Left renal pelvis (tissue), 4 donors: ENCODE measurements around the gene RTP5. TPM values are rescaled to one million over a fixed set of nuclear protein-coding genes. Genes with fewer than 3 reads are reported as not detected.
"Not testable (repeated sequence)": the region's sequence is repeated elsewhere in the genome, so short reads cannot be mapped to it uniquely, and the experiment has no call there.

Experiments used
- DNase-seq, 4 donors: peaks; one replicate each; pipeline ENCODE4 v3.0.0-alpha.2; 2013; ENCODE audit warnings: low read depth in 4 of 4, low spot score in 3 of 4
- polyA plus RNA-seq, 4 donors: library from polyadenylated mRNA; unstranded; fragments of 120-200 nt; gene quantifications; one replicate each; pipeline ENCODE4 v1.2.1, GENCODE V29; 2013; ENCODE audit not compliant: insufficient read length in 4 of 4

The RTP5 gene
- polyA plus RNA-seq, 4 donors: not detected

DNA sequence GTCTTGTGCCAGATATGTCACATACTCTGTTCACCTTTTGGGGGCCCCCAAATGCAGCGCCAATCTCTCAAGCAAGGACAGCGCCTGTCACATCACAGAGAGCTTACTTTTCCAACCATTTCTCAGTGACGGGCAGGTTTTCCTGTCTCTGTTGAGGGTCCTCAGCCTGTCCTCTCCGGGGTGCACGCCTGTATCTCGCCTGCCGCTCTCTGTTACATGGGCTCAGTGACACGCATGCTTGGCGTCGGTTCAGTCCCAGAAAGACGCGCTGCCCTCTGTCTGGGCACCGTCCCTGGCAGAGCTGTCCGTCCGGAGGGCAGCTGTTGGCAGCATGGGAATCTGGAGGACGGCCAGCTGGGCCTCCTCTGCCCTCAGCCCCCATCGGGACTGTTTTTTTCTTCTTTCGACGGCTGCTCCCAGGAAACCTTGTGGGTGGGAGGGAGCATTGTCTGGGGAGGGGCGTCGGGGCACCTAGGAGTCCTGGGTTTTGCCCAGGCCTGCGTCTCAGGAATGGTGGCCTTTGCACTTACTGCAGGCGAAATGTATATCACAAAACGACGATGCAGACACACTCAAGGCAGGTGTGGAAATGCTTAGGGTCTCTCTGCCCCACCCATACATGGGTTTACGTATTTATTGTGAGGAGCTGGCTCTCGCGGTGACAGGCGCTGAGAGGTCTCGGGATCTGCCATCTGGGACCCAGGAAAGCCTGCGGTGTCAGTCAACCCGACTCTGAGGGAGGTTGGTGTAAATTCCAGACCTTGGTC is 30.9 kb downstream of the RTP5 start:
- DNase-seq: no peak

DNA sequence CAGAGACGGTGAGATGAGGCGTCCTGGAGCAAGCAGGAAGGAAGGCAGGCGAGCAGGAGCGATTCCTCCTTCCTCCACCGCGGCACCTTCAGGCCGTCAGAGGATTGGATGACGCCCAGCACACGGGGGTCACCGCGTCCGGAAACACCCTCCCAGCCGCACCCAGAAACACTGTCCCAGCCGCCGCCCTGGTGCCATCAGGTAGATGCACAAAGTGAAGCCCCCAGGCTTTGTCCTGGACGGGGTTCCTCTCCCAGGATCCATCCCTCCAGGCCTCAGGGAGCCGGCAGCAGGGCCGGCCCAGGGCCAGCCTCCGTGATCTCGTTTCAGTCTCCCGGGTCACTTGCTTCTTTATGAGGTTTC is 31.5 kb downstream of the RTP5 start:
- no peak for DNase-seq

DNA sequence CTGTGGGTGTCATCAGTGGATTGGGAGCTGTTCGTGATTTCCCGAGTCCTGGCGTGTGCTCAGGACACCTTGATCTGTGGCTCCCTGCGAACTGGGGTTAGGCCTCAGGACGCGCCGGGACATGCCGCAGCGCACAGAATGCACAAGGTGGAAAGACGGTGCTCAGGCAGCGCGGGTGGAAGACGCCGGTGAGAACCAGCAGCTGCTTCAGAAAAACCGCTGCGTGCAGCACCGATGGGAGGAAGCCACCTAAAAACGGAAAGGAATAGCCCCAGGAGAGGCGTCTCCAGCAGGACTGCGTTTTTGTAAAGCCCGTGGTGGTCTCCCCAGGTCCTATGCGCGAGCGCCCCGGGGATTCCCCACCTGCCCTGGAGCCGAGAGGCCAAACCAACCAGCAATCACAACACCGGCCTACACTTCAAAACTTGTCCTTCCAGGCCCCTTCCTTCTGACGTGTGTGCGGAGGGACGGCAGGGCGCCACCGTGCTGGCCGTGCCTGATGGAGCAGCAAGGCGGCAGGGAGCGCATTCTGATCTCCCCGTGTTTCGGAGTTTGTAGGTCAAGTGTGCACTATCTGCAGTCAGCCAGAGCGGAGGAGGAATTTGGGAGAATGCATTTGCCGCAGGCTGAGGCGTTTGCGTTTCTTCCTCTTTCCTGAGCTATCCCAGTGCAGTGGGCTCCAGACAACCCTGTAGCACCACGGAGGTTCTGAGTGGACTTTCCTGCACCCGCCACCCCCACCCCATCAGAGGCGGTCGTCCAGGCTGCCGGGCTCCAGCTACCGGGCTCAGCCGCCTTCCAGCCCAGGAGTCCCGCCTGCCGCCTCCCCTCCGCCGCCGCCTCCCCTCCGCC is 32.2 kb downstream of the RTP5 start:
- DNase-seq: peak in 1 of 4 donors; percentile 45

DNA sequence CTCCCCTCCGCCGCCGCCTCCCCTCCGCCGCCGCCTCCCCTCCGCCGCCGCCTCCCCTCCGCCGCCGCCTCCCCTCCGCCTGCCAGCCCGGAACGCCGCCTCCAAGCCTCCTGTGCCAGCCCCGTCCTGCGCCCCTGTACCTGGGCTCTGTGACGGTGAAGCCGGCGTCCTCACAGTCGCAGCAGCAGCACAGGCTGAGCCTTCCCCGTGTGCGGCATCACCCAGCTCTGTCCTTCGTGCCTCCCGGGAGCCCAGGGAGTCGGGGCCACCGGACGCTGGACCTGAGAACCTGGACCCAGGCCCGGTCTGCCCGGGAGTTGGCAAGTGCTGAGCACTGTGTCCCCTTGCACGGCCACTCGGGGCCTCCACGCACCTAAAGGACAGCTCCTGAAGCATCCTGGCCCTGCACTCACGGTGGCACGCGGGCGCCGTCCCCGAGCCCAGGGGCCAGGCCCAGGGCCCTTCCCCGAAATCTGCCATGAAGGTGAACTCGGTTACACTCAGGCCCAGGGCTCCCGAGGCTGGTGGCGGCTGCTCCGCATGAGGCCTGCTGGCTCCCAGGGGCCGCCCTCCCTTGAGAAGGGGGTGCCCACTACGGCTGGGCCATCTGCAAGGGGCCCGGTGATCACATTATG is 32.9 kb downstream of the RTP5 start:
- no peak for DNase-seq

DNA sequence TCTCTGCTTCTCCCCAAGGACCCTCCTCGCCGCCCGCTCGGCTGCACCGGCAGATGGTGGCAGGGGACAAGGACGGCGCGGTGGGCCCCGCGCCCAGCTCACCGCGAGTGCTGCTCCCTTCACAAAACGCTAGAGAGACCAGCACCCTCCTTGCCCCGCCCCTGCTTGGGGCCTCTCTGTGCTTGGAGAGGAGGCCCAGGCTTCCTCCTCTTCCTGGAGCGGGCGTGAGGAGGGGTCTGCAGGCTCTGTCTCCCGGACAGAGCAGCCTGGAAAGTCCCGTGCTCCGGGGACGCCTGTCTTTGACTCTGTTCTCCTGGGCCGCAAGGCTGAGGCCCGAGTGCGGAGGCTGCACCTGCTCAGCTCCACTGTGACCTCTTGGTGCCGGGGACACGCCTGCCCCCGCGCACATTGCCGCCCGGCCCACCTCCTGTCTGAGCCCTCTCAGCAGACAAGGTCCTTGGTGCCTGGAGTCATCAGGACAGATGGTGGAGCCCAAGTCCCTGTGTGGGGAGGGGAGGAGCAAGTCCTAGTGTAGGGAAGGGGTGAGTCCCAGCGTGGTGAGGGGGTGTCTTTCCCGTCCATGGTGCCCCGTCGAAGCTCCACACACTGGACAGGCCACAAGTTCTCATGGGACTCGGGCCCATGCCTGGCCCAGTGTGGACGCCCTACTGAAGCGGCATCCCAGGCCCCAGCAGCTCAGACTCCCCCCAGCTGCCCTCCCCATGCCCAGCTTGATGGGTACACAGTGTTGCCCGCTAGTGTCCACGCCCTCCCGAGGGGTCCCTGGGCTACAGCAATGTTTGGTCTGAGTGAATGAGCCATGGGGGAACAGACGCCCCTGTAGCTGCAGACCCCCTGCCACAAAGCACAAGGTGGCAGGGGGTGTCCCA is 33.8 kb downstream of the RTP5 start:
- no peak for DNase-seq

DNA sequence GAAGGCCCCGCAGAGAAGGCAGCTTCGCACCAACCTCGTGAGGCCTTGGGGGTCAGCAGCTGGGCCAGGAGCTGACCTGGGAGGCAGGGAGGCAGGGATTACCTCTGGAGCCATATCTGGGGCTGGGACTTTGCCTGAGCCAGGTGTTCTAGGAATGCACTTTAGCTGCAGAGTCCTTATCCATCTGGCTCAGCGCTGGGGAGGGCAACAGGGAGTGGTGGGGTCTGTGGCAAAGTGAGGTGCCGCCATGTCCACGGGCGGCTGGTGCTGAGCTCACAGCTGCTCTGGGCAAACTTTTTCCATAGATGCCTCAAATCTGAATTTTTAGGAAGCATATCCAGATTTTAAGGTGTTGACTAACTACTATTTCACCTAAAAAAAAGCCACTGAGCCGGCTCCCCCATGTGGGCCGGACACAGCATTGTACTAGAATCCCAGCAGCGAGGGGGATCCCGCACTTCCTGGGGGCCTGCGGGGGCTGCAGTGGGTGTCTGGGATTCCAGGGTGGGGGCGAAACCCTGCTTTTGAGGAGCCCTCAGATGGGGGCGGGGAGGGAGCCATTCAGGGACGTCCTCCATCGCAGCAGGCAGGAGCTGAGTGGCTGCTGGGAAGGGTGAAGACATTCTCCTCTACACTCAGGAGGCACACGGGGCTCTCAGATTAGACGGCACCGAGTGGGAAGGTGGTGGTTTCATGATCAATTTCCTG is 34.6 kb downstream of the RTP5 start:
- no peak for DNase-seq

DNA sequence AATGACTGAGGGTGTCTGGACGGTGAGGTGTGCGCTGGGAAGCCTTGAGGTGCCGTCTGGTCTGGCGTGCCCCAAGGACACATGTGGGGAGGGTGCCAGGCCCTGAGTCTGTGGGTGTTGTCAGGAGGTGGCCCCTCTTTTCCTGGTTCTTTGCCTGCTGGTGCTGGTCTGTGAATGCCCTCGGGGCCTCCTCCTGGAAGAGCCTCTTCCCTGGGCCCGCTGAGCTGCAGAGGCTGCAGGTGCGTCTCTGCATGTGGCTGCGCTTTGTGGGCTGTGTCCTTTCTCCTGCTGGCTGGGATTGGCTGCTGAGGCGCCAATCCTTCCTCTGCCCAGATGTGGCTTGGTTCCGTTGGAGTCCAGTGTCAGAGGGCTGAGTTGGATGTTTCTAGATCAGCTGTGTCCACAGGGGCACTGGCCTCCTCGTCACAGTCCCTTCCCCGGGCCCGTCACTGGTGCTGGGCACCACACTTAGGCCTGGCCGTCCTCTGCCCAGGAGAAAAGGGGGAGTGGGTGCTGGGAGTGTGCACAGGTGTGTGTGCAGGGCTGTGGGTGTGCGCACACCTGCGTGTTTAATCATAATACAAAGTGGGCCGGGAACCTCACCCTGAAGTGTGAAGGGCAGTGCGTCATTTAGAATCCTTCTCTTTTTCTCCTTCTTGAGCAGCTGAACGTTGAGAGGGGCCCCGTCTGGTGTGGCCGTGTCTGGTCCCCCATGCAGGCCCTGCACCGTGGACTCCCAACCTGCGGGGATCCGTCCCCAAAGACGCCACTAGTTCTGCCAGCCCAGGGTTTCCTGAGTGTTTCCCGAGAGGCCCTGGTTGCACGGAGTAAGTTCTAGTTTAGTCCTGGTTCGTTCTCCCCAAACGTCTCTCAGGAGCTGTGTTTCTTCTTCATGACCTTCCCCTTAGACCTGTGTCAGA is 35.5 kb downstream of the RTP5 start:
- DNase-seq: no peak

DNA sequence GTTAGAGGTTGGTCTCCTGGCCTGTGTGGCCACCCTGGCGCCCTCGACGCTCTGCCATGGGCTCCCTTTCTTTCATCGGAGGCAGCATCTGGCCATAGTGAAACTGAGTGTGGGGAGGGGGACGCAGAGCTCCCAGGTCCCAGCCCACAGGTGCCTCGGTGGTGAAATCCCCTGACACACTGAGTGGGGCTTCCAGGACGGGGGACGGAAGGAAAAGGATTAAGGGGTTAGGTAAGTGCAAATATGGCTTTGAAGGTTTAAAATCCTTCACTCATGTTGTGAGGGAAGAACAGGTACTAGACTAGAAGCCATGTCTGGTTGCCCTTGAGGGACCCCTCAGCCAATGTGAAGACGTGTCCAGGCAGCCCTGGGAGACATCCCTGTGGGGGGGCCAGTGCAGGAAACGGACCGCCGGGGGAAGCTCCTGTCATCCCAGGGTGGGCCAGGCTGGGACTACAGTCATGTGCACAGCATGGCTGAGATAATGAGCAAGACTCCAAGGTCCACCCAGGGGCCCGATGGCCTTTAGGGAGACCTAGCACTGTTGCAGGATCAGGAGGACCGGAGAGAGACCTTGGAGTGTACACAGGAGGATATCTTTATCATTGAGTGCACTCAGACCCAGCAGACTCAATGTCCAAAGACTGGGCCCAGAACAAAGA is 36.3 kb downstream of the RTP5 start:
- no peak for DNase-seq

DNA sequence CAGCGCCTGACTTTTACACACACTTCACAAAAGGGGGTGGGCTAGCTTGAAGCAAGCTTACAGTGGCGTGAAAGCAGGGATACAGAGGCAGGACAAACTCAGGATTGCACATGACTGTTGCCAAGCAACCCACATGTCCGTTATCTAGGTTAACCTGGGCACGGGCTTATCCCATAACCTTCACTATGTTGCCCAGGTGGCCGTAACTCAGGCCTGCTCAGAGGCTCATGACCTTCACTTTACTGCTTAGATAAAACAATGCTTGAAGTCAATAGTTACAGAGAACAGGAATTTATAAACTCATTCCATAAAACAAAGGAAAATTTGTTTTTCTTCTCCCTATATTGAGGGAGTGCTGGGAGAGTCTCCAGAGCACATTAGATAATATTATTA is 36.8 kb downstream of the RTP5 start:
- DNase-seq: not testable (repeated sequence)

DNA sequence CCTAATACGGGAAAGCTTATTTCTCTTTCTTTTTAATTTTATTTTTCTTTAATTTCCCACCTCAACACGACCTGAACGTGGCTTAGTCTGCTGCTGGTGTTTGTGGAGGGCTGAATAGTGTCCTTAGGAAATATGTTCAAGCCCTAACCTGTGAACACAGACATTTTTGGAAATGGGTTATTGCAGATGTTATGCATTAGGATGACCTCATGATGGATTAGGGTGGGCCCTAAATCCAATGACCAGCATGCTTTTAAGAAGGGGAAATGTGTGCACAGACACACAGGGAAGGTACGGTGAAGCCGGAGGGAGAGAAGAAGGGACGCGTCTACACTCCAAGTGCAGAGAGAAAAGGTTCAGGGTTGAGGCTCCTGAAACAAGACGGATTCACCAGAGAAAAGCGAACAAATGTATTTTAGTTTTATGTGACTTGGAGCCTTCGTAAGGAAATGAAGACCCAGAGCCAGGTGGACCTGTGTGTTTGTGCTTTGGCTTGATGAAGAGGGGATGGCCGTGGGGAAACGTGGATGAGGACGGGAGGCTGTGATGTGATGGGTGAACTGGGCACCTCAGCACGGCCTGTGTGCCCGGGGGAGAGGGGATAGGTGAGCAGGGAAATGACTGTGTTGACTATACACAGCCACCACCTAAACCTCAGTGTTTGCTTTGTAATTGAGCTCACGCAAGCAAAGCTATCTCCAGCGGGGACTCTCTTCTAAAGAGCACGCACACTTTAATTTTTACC is 37.5 kb downstream of the RTP5 start:
- no peak for DNase-seq

DNA sequence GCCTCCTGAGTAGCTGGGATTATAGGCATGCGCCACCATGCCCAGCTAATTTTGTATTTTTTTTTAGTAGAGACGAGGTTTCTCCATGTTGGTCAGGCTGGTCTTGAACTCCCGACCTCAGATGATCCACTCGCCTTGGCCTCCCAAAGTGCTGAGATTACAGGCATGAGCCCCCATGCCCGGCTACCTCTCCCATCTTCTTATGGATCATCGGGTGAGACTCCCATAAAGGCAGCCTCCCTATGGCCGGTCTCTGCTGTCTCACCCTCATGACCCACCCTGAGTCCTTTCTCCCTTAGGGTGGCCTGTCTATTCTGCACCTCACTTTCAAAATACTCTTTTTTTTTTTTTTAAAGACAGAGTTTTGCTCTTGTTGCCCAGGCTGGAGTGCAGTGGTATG is 38.3 kb downstream of the RTP5 start:
- not testable (repeated sequence) for DNase-seq

DNA sequence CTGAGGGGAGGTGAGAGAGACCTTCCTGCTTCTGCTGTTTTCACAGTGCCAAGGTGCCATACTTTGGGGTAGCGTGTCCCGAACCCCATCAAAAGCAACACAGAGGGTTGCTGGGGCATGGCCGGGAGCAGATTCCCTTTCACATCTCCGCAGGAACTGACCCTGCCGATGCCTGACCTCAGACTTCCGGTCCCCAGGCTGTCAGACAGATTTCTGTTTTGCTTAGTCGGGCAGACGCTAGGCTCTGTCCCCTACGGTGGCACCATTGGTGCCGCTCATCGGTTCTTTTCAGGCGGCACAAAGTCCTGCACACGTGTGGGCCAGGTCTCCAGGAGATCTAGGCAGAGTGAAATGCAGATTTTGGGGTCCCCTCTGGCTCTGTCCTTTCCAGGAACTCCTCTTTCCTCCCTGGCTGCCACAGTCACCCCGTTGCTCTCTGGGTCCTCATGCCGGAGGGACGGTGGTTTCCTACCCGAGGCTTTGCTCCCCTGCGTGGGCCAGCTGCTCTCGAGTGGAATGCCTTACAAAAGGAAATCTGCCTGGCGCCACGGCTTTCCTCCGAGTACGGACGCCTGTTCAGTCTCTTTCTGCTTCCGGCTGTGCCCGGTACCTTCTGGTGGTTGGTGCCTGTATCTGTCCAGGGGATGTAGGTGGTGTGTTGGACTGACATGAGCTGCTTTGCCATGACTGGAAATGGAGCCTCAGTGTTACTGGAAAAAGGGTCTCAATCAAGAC is 39.3 kb downstream of the RTP5 start:
- no peak for DNase-seq

DNA sequence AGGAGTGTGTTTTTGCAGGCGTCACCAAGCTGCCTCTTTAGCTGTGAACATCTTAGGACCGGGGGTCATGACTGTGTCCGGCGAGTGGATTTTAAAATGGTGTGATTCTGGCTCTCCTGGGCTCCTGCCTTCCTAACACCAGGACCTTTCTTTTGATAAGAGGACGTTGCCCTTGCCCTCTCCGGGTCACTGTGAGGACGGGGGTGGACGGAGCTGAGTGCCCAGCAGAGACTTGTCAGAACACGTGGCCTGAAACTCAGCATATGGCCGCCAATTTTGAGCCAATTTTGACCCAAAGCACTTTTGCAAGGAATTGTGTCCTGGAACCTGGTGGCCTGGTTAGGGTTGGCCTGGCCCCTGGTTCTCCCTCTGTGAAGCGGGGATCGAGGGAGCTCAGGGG is 40.2 kb downstream of the RTP5 start:
- no peak for DNase-seq

DNA sequence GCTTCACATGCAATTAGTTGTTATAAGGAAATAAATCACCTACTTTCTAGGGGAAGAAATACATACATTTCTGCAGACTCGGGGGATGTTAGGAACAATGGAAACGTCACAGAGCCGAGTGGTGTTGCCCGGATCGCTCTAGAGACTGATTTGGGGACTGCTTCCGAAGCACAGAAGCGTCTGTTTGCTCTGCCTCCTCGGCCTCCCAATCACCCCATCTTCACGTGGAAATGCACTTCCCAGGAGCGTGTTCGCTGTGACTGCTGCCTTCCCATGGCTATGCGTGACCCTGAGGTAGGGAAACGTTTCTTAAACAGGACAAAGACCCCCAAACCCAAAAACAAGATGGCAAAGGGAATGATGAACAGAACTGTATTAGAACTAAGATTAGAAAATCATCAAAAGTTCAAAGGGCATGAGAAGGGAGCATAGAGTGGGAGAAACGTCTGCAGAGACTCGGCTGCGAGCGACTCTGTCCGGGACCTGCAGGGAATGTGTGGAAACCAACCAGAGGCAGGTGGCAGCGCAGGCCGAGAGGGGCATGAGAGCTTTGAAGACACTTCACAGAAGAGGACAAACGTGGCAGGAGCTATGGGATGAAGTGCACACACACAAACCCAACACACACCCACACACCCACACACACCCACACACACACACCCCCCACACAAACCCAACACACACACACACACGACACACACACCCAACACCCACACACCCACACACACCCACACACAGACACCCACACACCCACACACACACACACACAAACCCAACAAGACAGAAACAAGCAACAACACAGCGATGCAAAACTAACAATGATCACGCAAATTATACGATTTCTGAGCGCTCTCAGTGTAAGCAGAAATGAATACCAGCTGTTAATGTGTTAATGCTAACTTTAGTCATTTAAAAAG is 41.3 kb downstream of the RTP5 start:
- DNase-seq: no peak

DNA sequence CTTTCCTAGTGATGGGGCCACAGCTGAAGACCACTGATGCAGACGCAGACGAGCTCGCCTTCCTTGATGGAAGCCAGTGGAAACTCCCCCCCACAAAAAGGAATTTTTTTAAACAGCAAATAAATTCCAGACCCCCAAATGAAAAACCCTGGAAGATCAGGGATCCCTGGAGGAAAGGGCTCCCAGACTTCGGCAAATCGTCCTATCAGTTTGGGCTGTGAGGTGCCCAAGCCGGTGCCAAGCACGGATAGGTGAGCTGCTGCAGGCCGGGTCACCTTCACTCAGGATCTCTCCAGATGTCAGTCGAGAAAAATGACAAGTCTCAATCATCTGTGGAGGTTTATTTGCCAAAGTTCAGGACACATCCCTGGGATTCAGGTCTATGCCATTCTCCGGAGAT is 42.0 kb downstream of the RTP5 start:
- no peak for DNase-seq

DNA sequence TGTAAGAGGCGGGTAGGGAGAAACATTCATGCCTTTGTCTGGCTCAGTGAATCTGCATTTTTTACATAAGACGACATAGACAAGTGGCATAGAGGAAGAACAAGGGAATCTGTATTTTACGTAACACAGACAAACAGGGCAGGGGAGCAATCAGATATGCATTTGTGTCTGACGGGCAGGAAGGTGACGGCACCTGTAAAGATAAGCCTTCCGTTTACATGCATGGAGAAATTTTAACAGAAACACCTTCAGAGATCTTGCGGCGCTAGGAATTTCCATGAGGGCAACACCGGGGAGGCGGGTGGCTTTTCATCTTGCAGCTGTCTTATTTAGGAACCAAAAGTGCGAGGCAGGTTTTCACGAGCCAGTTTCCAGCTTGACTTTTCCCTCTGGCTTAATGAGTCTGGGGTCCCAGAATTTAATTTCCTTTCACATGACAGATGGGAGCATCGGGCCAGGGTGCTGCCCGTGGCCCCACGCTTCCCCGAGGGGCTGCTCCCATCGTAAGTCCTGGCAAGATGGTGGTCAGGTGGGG is 42.6 kb downstream of the RTP5 start:
- DNase-seq: no peak
